Gastrocnemius medialis (tissue), 4 donors: ENCODE data around the gene GTPBP6. TPM values are rescaled to one million over a fixed set of nuclear protein-coding genes. Genes with fewer than 3 reads are reported as not detected.
"Not testable (repeated sequence)": the region's sequence is repeated elsewhere in the genome, so short reads cannot be mapped to it uniquely, and the experiment has no call there.

Experiments
- ATAC-seq, 2 donors: fragments of 150-250 bp; one replicate each; pipeline ENCODE4 v1.9.1; 2016
- DNase-seq, 2 donors: peaks; one replicate each; pipeline ENCODE4 v3.0.0-alpha.2; 2019
- H3K27ac ChIP-seq, 4 donors: fragments of 200-600 bp; sonication (generic); 1 replicate in 1 of 4; 2 replicates in 3 of 4; pipeline ENCODE4 v1.5.1; 2016 to 2018; ENCODE audit warnings: mild to moderate bottlenecking in 2 of 4, moderate library complexity in 1 of 4
- H3K27me3 ChIP-seq, 3 donors: fragments of 200-600 bp; sonication (generic) in 2 of 3; 1 replicate in 1 of 3; 2 replicates in 2 of 3; pipeline versions ENCODE4 v1.5.1 to v1.6.0; 2016 to 2019; ENCODE audit warnings: mild to moderate bottlenecking in 1 of 3, moderate library complexity in 1 of 3
- H3K36me3 ChIP-seq, 2 donors: fragments of 200-600 bp; sonication (generic) in 1 of 2; one replicate each; pipeline ENCODE4 v1.5.1; 2017 to 2018
- H3K4me1 ChIP-seq, 2 donors: fragments of 200-600 bp; sonication (generic) in 1 of 2; one replicate each; pipeline ENCODE4 v1.5.1; 2016 to 2017; ENCODE audit warnings: mild to moderate bottlenecking in 2 of 2
- H3K4me3 ChIP-seq, 4 donors: fragments of 200-600 bp; sonication (generic) in 3 of 4; 1 replicate in 1 of 4; 2 replicates in 3 of 4; pipeline ENCODE4 v1.5.1; 2016 to 2019; ENCODE audit warnings: mild to moderate bottlenecking in 2 of 4
- H3K9me3 ChIP-seq, 3 donors: fragments of 200-600 bp; sonication (generic) in 2 of 3; 1 replicate in 1 of 3; 2 replicates in 2 of 3; pipeline ENCODE4 v1.5.1; 2016 to 2019
- POLR2A ChIP-seq, 2 donors: fragments of 450-650 bp; IDR thresholded peaks; one replicate each; pipeline ENCODE4 v1.6.1; 2017; ENCODE audit warnings: antibody characterized with exemption in 2 of 2, mild to moderate bottlenecking in 2 of 2, moderate library complexity in 2 of 2
- in situ Hi-C, 4 donors: fragments of 200-750 bp; cut with MboI; loops; one replicate each; pipeline versions ENCODE4 v1.15.0 to v1.8.0; 2017; ENCODE audit warnings: low sequenced_read_pairs in 4 of 4
- intact Hi-C: fragments of 100-400 bp; cut with DNase I; formaldehyde crosslinking; loops from one replicate; pipeline ENCODE4 v1.15.1; 2023; ENCODE audit warnings: low total_unique reads
- total RNA-seq, 4 donors: library from RNA; depleted of rRNA; stranded (reverse); fragments of >200 nt; gene quantifications; one replicate each; pipeline versions ENCODE4 v1.1.0 to v1.2.3, GENCODE V29; 2016
- TF ChIP-seq, protein P1 (sequence below), 5 experiments: fragments of 450-650 bp in 3 of 5; fragments of 200-600 bp in 2 of 5; sonication (generic) in 2 of 5; IDR thresholded peaks in 4 of 5; conservative IDR thresholded peaks in 1 of 5; 1 replicate in 4 of 5; 2 replicates in 1 of 5; pipeline ENCODE4 v1.5.1; 2016 to 2019; ENCODE audit warnings: antibody characterized with exemption in 5 of 5, mild to moderate bottlenecking in 3 of 5, moderate library complexity in 3 of 5

Gene GTPBP6
- total RNA-seq, 4 donors from 2014 or later: 40.1 to 79.4 (median 46.9) TPM

DNA sequence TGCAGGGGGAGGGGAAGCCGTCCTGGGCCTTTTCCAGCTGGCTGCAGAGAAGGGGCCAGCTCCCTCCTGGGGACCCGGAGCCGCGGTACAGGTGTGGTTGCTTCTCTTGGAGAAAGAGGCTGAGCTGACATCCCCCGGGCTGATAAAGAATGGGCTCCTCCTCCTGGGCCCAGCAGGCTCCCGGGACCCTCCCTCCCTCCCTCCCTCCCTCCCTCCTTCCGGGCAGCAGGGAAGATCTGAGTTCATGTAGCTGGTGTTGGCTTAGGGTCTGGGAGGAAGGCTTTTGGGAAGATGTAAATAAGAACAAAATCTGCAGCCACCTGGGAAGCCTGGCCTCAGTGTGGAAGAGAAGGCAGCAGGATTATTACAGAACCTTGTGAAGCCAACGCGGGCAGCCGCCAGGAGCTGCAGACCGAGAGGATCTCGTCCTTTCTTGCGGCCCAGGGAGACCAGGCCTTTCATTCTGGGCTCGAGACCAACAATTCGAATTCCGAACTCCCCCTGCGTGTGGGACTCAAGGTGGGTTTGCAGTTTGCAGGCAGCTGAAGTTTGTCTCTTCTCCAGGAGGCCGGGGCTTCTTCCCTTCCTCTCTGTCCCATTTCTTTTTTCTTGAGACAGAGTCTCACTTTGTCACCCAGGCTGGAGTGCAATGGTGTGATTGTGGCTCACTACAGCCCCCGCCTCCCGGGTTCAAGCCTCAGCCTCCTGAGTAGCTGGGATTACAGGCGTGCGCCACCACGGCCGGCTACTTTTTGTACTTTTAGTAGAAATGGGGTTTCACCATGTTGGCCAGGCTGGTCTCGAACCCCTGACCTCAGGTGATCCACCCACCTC, 37.2 kb downstream of the GTPBP6 start, which contains the start of gene PLCXD1:
Gene PLCXD1 (plus strand): TSS at position 216 of the 834 bp plus-strand sequence. CDS start 2,807 bp downstream, outside the sequence.
- peaks cover 5 to 7% (median 6%) of the 10 kb centered on the region in 3 donors for H3K27me3 ChIP-seq
- no peak for DNase-seq
- in situ Hi-C loops (no loop called here), intact Hi-C loops (no loop called here)
- H3K36me3 ChIP-seq: no peaks in the 10 kb centered on the region
- H3K4me3 ChIP-seq: no peak within 1 kb of the TSS
- no peak for ATAC-seq
- TF ChIP-seq, protein P1, sequence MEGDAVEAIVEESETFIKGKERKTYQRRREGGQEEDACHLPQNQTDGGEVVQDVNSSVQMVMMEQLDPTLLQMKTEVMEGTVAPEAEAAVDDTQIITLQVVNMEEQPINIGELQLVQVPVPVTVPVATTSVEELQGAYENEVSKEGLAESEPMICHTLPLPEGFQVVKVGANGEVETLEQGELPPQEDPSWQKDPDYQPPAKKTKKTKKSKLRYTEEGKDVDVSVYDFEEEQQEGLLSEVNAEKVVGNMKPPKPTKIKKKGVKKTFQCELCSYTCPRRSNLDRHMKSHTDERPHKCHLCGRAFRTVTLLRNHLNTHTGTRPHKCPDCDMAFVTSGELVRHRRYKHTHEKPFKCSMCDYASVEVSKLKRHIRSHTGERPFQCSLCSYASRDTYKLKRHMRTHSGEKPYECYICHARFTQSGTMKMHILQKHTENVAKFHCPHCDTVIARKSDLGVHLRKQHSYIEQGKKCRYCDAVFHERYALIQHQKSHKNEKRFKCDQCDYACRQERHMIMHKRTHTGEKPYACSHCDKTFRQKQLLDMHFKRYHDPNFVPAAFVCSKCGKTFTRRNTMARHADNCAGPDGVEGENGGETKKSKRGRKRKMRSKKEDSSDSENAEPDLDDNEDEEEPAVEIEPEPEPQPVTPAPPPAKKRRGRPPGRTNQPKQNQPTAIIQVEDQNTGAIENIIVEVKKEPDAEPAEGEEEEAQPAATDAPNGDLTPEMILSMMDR (IDR thresholded peaks at IDR 0.05 in 4 of 5, conservative IDR thresholded peaks at IDR 0.05 in 1 of 5): no peak
- TF ChIP-seq POLR2A (IDR thresholded peaks at IDR 0.05): no peak
- H3K27ac ChIP-seq: no peak within 1 kb of the TSS
- H3K9me3 ChIP-seq: no peaks in the 10 kb centered on the region
- H3K4me1 ChIP-seq: peaks cover 0 to 4% of the 10 kb centered on the region in 2 donors

DNA sequence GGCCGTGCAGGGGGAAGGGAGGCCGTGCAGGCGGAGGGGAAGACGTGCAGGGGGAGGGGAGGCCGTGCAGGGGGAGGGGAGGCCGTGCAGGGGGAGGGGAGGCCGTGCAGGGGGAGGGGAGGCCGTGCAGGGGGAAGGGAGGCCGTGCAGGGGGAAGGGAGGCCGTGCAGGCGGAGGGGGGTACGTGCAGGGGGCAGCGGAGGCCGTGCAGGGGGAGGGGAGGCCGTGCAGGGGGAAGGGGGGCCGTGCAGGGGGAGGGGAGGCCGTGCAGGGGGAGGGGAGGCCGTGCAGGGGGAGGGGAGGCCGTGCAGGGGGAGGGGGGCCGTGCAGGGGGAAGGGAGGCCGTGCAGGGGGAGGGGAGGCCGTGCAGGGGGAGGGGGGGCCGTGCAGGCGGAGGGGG, 37.9 kb downstream of the GTPBP6 start:
- intact Hi-C loops, H3K36me3 ChIP-seq, H3K4me1 ChIP-seq, H3K9me3 ChIP-seq, ATAC-seq, H3K4me3 ChIP-seq, DNase-seq, in situ Hi-C loops, H3K27ac ChIP-seq: not testable (repeated sequence)
- H3K27me3 ChIP-seq: peaks cover 6 to 13% (median 6%) of the 10 kb centered on the region in 3 donors

DNA sequence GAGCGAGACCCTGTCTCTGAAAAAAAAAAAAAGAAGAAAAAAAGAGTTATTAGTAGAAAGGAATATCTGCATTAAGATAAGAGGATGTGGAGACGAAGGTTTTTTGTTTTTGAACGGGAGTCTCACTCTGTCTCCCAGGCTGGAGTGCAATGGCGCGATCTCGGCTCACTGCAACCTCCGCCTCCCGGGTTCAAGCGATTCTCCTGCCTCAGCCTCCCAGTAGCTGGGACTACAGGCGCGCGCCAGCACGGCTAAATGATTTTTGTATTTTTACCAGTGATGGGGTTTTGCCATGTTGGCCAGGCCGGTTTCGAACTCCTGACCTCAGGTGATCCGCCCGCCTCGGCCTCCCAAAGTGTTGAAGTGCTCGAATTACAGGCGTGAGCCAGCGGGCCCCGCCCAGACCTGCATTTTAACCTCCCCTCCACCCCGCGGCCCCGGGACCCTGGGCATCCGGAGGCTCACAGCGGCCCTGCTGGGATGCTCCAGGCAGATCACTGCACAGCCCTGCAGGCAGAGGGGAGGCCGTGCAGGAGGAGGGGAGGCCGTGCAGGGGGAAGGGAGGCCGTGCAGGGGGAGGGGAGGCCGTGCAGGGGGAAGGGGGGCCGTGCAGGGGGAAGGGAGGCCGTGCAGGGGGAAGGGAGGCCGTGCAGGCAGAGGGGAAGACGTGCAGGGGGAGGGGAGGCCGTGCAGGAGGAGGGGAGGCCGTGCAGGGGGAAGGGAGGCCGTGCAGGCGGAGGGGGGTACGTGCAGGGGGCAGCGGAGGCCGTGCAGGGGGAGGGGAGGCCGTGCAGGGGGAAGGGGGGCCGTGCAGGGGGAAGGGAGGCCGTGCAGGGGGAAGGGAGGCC, 38.6 kb downstream of the GTPBP6 start:
- intact Hi-C loops, ATAC-seq: not testable (repeated sequence)
- H3K4me1 ChIP-seq: peaks cover 0 to 15% of the 10 kb centered on the region in 2 donors

GRCh38 chrX:276581-277201, 41.9 kb downstream of the GTPBP6 start:
- no peak for TF ChIP-seq POLR2A (IDR thresholded peaks at IDR 0.05)
- TF ChIP-seq, protein P1 (IDR thresholded peaks at IDR 0.05 in 4 of 5, conservative IDR thresholded peaks at IDR 0.05 in 1 of 5): no peak
- H3K27me3 ChIP-seq: peaks cover 6 to 15% (median 6%) of the 10 kb centered on the region in 3 donors
- in situ Hi-C loops (no loop called here), intact Hi-C loops (no loop called here)
- DNase-seq (no peak), ATAC-seq (peak; percentile 21 to 27)
- peak overlapping the region; percentile 49 to 67 (median 56) for H3K4me3 ChIP-seq
- H3K27ac ChIP-seq: peak overlapping the region in 1 of 4 donors; percentile 68
- H3K36me3 ChIP-seq: no peaks in the 10 kb centered on the region
- no peaks in the 10 kb centered on the region for H3K9me3 ChIP-seq
- H3K4me1 ChIP-seq: peaks cover 0 to 15% of the 10 kb centered on the region in 2 donors

More for the DNA sequence above, 38.6 kb downstream of the GTPBP6 start:
- H3K4me3 ChIP-seq, H3K27ac ChIP-seq, H3K9me3 ChIP-seq, H3K36me3 ChIP-seq, in situ Hi-C loops, DNase-seq: not testable (repeated sequence)
- H3K27me3 ChIP-seq: peaks cover 6 to 15% (median 6%) of the 10 kb centered on the region in 3 donors

DNA sequence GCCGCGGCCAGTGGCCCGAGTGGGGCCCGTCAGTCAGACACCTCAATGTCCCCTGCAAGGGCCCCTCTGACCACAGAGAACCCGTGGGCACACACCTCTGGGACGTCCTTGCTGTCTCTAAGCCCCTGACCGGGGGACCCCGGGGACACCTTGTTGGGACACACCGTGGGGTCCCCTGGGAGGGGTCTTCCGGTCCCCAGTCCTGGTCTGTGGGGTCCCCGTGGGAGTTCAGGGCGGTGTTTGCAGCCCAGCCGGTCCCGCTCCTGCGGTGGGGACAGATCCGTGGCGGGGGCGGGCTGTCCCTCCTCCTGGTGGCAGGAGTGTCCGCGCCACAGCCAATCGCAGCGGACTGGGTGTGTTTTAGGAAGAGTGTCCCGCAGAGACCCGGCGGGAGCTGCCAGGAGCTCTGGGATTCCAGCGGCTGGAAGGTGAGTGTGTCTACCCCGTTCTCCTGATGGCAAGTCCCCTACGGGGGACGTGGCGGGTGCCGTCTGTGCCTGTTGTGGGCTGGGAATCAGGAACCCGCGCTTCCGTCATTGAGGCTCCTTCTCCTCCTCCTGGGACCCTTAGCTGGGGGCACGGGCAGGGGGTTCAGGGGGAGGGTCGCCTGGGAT, 42.5 kb downstream of the GTPBP6 start:
- intact Hi-C loops: no loop called here
- Histone ChIP-seq H3K4me3 (peak overlapping the region; percentile 49 to 67 (median 56)), H3K9me3 (no peaks in the 10 kb centered on the region), H3K27me3 (peaks cover 6 to 15% (median 6%) of the 10 kb centered on the region in 3 donors), H3K4me1 (peaks cover 0 to 15% of the 10 kb centered on the region in 2 donors), H3K27ac (peak overlapping the region in 3 of 4 donors; percentile 36 to 68 (median 48)), H3K36me3 (no peaks in the 10 kb centered on the region)
- DNase-seq (peak; percentile 51), ATAC-seq (peak; percentile 78 to 97)
- in situ Hi-C loops: no loop called here
- TF ChIP-seq, protein P1 (IDR thresholded peaks at IDR 0.05 in 4 of 5, conservative IDR thresholded peaks at IDR 0.05 in 1 of 5): peak in 1 of 5 experiments; percentile 29
- TF ChIP-seq POLR2A (IDR thresholded peaks at IDR 0.05): peak; percentile 10 to 41
